ENCODE results near the gene CDH4.

The CDH4 gene

GRCh38 chr20:61744691-61745396, 492.8 kb downstream of the CDH4 start:
- no peak for DNase-seq

GRCh38 chr20:61745397-61746146, 493.5 kb downstream of the CDH4 start:
- DNase-seq = no peak

- no peak for DNase-seq
Measured at GRCh38 chr20:61746147-61746646, 494.1 kb downstream of the CDH4 start.

- no peak for DNase-seq
Measured at GRCh38 chr20:61746781-61747180, 494.7 kb downstream of the CDH4 start.

- no peak for DNase-seq
Measured at GRCh38 chr20:61748376-61748775, 496.3 kb downstream of the CDH4 start.

GRCh38 chr20:61749406-61750075, 497.5 kb downstream of the CDH4 start:
- DNase-seq = no peak

- DNase-seq = no peak
Measured at GRCh38 chr20:61750093-61750492, 498.0 kb downstream of the CDH4 start.

GRCh38 chr20:61752576-61752975, 500.5 kb downstream of the CDH4 start:
- DNase-seq = no peak

- DNase-seq = no peak
Measured at GRCh38 chr20:61753316-61753942, 501.4 kb downstream of the CDH4 start.

- no peak for DNase-seq
Measured at GRCh38 chr20:61753987-61754956, 502.2 kb downstream of the CDH4 start.

- DNase-seq = no peak
Measured at GRCh38 chr20:61754976-61755778, 503.1 kb downstream of the CDH4 start.

- no peak for DNase-seq
Measured at GRCh38 chr20:61755971-61756845, 504.1 kb downstream of the CDH4 start.

GRCh38 chr20:61756966-61757677, 505.1 kb downstream of the CDH4 start:
- DNase-seq = no peak

GRCh38 chr20:61757678-61758563, 505.9 kb downstream of the CDH4 start:
- DNase-seq = no peak

- no peak for DNase-seq
Measured at GRCh38 chr20:61758564-61759200, 506.6 kb downstream of the CDH4 start.

- DNase-seq = no peak
Measured at GRCh38 chr20:61759286-61760065, 507.4 kb downstream of the CDH4 start.

GRCh38 chr20:61760321-61760720, 508.3 kb downstream of the CDH4 start:
- no peak for DNase-seq

Data from SHP77 (cell line).